Sigmoid colon (tissue), 4 donors: Measurements from ENCODE around the gene IGF2BP3.

Source experiments
- CTCF ChIP-seq, 4 experiments: fragments of 450-650 bp in 3 of 4; fragments of 200-600 bp in 1 of 4; IDR thresholded peaks; one replicate each; pipeline ENCODE4 v1.5.1; 2016 to 2019; ENCODE audit warnings: antibody characterized with exemption in 4 of 4, mild to moderate bottlenecking in 3 of 4, moderate library complexity in 2 of 4
- POLR2AphosphoS5 ChIP-seq, 4 donors: sonication (generic); formaldehyde crosslinking; IDR thresholded peaks; one replicate each; pipeline ENCODE4 v1.6.1; 2017; ENCODE audit warnings: antibody characterized with exemption in 4 of 4

DNA sequence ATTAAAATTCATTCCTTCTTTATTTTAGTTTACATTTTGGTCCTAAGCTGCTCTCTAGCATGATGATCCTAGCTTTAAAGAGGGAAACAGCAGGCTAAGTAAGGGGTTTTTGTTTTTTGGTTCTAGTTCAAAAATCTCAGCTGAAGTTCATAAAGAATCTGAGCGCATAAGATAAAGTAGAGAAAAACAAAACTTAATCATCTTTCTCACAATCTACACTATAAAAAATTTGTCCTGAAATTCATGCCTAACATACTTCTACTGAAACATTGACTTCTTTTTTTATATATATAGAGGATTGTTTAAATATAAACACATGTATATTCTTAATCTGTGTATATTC is 6.8 kb upstream of the IGF2BP3 start:
- no peak for TF ChIP-seq CTCF (IDR thresholded peaks at IDR 0.05)
- no peak for TF ChIP-seq POLR2AphosphoS5 (IDR thresholded peaks at IDR 0.05)
